Muscle layer of duodenum (tissue), 2 donors: ENCODE results near the gene LDLRAD3.

ENCODE experiments used
- H3K27ac ChIP-seq: one replicate; pipeline ENCODE4 v1.7.0; 2013; ENCODE audit warnings: mild to moderate bottlenecking, low read length
- H3K27me3 ChIP-seq: one replicate; pipeline ENCODE4 v1.7.0; 2013; ENCODE audit warnings: low read depth, mild to moderate bottlenecking, control low read depth, low read length
- H3K36me3 ChIP-seq, 2 donors: one replicate each; pipeline ENCODE4 v1.7.0; 2013; ENCODE audit warnings: low read length in 2 of 2, control low read depth in 1 of 2, mild to moderate bottlenecking in 1 of 2; ENCODE audit not compliant: insufficient read depth in 2 of 2, control insufficient read depth in 1 of 2
- H3K4me1 ChIP-seq, 2 donors: one replicate each; pipeline ENCODE4 v1.7.0; 2013; ENCODE audit warnings: low read length in 2 of 2, mild to moderate bottlenecking in 2 of 2, control low read depth in 1 of 2, moderate library complexity in 1 of 2; ENCODE audit not compliant: insufficient read depth in 2 of 2, control insufficient read depth in 1 of 2
- H3K4me3 ChIP-seq, 2 donors: one replicate each; pipeline ENCODE4 v1.7.0; 2013; ENCODE audit warnings: low read length in 2 of 2, low read depth in 1 of 2, mild to moderate bottlenecking in 1 of 2
- H3K9me3 ChIP-seq, 2 donors: one replicate each; pipeline ENCODE4 v1.7.0; 2013; ENCODE audit warnings: low read length in 2 of 2, control low read depth in 1 of 2, mild to moderate bottlenecking in 1 of 2; ENCODE audit not compliant: control insufficient read depth in 1 of 2
- donor health status: healthy.

Gene LDLRAD3

DNA sequence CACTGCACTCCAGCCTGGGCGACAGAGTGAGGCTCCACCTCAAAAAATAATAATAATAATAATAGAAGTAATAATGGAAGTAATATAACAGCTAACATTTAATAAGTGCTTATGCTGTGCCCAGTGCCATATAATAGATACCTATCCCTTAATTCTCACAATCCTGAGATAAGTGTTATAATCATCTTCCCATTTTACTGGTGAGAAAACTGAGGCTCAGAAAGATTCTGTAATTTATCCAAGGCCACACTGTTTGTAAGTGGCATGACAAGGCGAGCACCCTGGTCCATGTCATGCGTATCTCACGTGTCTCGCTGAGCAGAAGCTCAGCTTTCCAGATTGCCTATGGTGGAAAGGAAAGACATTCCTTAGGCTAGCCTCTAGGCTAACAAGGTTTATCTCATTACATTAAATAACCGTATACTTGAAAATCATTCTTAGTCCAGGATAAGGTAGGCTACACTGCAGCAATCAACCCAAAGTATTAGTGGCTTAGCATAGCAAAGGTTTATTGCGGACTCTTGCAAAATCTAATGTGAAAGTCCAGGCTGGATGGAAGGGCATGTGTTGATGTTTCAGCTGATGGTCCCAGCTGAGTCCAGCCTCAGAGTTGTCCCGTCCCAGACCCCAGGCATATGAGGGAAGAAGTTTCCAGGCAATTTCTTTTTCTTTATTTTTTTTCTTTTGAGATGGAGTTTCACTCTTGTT is 15.0 kb upstream of the LDLRAD3 start:
- no peaks in the 10 kb centered on the region for H3K36me3 ChIP-seq
- no peaks in the 10 kb centered on the region for H3K27me3 ChIP-seq
- no peak overlapping the region for H3K27ac ChIP-seq
- no peak overlapping the region for H3K4me3 ChIP-seq
- peaks cover 0 to 10% of the 10 kb centered on the region in 2 donors for H3K4me1 ChIP-seq
- peaks cover 0 to 5% of the 10 kb centered on the region in 2 donors for H3K9me3 ChIP-seq

DNA sequence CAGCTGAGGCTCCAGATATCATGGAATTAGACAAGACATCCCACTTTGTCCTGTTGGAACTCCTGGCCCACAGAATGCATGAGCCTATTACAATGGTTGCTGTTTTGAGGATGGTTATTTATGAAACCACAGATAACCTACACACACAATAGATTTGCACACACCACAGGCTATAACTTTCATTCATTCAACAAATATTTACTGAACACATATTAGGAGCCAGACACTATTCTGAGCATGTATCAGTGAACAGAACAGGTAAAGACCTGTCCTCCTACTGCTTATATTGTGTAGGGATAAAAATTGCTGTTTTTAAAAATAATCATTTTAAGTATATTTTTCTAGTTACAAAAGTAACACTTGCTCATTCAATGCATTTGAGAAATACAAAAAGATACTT is 13.4 kb upstream of the LDLRAD3 start:
- Histone ChIP-seq H3K4me3 (no peak overlapping the region), H3K4me1 (peaks cover 0 to 10% of the 10 kb centered on the region in 2 donors), H3K36me3 (no peaks in the 10 kb centered on the region), H3K27ac (no peak overlapping the region), H3K27me3 (no peaks in the 10 kb centered on the region), H3K9me3 (peaks cover 0 to 5% of the 10 kb centered on the region in 2 donors)

DNA sequence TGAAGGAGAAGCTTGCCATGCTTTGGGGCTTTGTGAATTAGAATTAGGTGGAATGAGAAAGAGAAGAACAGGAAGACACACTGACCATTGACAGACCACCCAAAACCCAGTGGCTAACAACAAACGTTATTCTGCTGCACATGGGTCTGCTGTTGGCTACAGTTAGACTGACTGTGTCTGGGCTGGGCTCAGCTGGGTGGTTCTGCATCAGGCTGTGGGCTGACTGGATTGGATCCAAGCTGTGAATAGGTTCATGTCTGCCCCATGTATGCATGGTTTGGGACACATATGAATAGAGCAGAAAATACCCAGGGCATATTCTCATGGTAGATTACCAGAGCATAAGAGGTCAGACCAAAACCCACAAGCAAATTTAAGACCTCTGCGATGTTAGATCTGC is 11.7 kb upstream of the LDLRAD3 start:
- peaks cover 0 to 5% of the 10 kb centered on the region in 2 donors for H3K9me3 ChIP-seq
- no peak overlapping the region for H3K27ac ChIP-seq
- H3K4me1 ChIP-seq: peaks cover 0 to 10% of the 10 kb centered on the region in 2 donors
- H3K4me3 ChIP-seq: no peak overlapping the region
- H3K36me3 ChIP-seq: no peaks in the 10 kb centered on the region
- H3K27me3 ChIP-seq: no peaks in the 10 kb centered on the region

GRCh38 chr11:35932681-35933319 is 11.1 kb upstream of the LDLRAD3 start:
- Histone ChIP-seq H3K4me1 (peaks cover 0 to 6% of the 10 kb centered on the region in 2 donors), H3K27ac (no peak overlapping the region), H3K27me3 (no peaks in the 10 kb centered on the region), H3K4me3 (no peak overlapping the region), H3K36me3 (no peaks in the 10 kb centered on the region), H3K9me3 (peaks cover 0 to 5% of the 10 kb centered on the region in 2 donors)

DNA sequence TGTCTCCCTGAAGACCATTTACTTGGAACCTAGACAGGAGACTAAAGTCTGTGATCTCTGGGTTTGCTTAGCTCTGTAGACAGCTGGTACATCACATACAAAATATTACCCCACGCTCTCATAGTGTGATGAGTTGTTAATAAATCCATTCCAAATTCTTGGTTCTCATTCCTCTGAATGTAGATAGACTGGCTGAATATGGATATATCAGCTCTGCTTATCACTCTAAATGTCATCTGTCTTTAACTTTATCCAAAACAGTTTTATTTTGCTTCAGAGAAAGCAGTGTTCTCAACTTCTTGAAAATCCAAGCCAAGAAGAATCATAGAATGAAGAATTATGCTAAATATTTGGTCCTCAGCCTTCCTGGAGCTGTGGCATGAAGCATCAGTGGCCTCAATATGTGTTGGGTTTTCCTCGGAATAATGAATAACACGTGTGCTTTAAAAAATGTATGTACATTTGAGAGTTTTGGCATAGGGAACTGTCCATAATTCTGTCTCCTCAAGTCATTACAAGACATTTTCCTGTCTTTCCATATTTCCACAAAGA is 10.5 kb upstream of the LDLRAD3 start:
- peaks cover 0 to 3% of the 10 kb centered on the region in 2 donors for H3K4me1 ChIP-seq
- H3K27ac ChIP-seq: no peak overlapping the region
- peaks cover 0 to 5% of the 10 kb centered on the region in 2 donors for H3K9me3 ChIP-seq
- H3K4me3 ChIP-seq: no peak overlapping the region
- no peaks in the 10 kb centered on the region for H3K36me3 ChIP-seq
- H3K27me3 ChIP-seq: no peaks in the 10 kb centered on the region

- peaks cover 0 to 5% of the 10 kb centered on the region in 2 donors for H3K9me3 ChIP-seq
- H3K36me3 ChIP-seq: no peaks in the 10 kb centered on the region
- H3K27ac ChIP-seq: no peak overlapping the region
- peaks cover 0 to 3% of the 10 kb centered on the region in 2 donors for H3K4me1 ChIP-seq
- no peak overlapping the region for H3K4me3 ChIP-seq
- no peaks in the 10 kb centered on the region for H3K27me3 ChIP-seq
Measured at GRCh38 chr11:35934271-35934670, 9.6 kb upstream of the LDLRAD3 start.

DNA sequence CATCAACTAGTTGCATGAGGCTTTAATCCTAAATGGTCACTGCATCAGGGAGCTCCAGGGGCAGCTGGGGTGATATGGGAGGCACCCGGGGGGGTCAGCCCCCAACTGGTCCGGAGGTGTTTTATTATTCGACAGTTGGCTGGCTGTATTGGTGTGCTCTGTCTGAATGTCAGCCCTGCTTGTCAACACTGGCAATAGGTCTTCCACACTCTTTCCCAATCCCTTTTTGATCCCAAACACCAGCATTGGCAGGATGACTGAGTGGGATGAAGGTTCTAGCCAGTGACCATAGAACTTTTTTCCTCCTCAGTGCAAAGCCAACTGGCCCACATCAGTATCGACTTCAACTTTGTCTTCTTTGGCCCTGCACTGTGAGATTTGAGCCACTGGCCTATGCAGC is 8.9 kb upstream of the LDLRAD3 start:
- H3K36me3 ChIP-seq: no peaks in the 10 kb centered on the region
- H3K4me3 ChIP-seq: no peak overlapping the region
- H3K27ac ChIP-seq: no peak overlapping the region
- H3K9me3 ChIP-seq: peaks cover 0 to 5% of the 10 kb centered on the region in 2 donors
- peaks cover 0 to 3% of the 10 kb centered on the region in 2 donors for H3K4me1 ChIP-seq
- H3K27me3 ChIP-seq: no peaks in the 10 kb centered on the region

DNA sequence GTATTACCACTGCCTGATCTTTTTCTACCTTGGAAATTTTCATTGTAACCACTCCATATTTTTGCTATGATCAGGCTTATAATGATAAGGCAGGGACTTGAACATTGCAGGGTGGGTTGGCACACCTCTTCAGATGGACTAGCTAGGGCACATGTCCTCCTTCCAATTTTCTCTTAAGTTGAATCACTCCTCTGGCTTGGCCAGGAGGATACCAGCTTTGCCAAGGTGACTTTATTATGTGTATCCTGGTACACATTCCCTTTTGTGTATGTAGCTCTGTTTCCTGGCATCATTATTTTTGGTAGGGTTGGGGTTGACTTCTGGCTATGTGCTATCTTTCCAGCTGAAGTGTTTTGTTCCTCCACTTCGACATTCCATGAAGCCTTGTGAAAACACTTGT is 8.5 kb upstream of the LDLRAD3 start:
- no peaks in the 10 kb centered on the region for H3K36me3 ChIP-seq
- H3K4me1 ChIP-seq: peaks cover 0 to 3% of the 10 kb centered on the region in 2 donors
- peaks cover 0 to 5% of the 10 kb centered on the region in 2 donors for H3K9me3 ChIP-seq

DNA sequence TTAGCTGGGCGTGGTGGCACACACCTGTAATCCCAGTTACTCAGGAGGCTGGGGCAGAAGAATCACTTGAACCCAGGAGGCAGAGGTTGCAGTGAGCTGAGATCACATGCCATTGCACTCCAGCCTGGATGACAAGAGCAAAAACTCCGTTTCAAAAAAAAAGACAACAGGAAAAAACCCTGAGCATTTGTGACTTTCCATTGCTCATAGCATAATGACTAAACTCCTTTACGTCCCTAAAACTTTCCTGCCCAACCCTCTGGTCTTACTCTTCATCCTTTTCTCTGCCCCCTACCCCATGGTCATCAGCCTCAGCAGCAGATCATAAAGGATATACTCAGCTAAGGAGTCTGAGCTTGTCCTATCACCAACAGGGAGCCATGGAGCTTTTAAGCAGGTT is 6.8 kb upstream of the LDLRAD3 start:
- no peaks in the 10 kb centered on the region for H3K27me3 ChIP-seq
- peaks cover 0 to 3% of the 10 kb centered on the region in 2 donors for H3K4me1 ChIP-seq
- no peak overlapping the region for H3K27ac ChIP-seq
- no peak overlapping the region for H3K4me3 ChIP-seq
- H3K9me3 ChIP-seq: peaks cover 0 to 2% of the 10 kb centered on the region in 2 donors
- H3K36me3 ChIP-seq: no peaks in the 10 kb centered on the region

More for the DNA sequence above, 8.5 kb upstream of the LDLRAD3 start:
- H3K27ac ChIP-seq: no peak overlapping the region
- no peaks in the 10 kb centered on the region for H3K27me3 ChIP-seq
- H3K4me3 ChIP-seq: no peak overlapping the region

GRCh38 chr11:35937700-35938099 is 6.2 kb upstream of the LDLRAD3 start:
- no peak overlapping the region for H3K27ac ChIP-seq
- H3K4me1 ChIP-seq: peaks cover 0 to 3% of the 10 kb centered on the region in 2 donors
- H3K36me3 ChIP-seq: no peaks in the 10 kb centered on the region
- no peaks in the 10 kb centered on the region for H3K9me3 ChIP-seq
- no peak overlapping the region for H3K4me3 ChIP-seq
- H3K27me3 ChIP-seq: no peaks in the 10 kb centered on the region

- Histone ChIP-seq H3K9me3 (no peaks in the 10 kb centered on the region), H3K36me3 (no peaks in the 10 kb centered on the region), H3K4me3 (no peak overlapping the region), H3K27ac (no peak overlapping the region), H3K27me3 (no peaks in the 10 kb centered on the region), H3K4me1 (peaks cover 0 to 1% of the 10 kb centered on the region in 2 donors)
Measured at GRCh38 chr11:35938231-35938630, 5.6 kb upstream of the LDLRAD3 start.
